Caco-2 (cell line): ENCODE results near the gene RAD51B. TPM values are rescaled to one million over a fixed set of nuclear protein-coding genes. Genes with fewer than 3 reads are reported as not detected.

Experiments used
- BruUV-seq: library from RNA; stranded (reverse); fragments of 400-500 nt; replicated peaks from 2 replicates; lab custom pipeline; 2021; lab: Mats Ljungman, UMichigan
- CTCF ChIA-PET: fragments of 300-600 bp; sonication (Branson Sonifier 250); formaldehyde crosslinking; loops from one replicate; lab custom pipeline; 2022; ENCODE audit warnings: antibody characterized with exemption; lab: Charles Lee
- POLR2A ChIA-PET: fragments of 300-600 bp; sonication (Branson Sonifier 250); formaldehyde crosslinking; loops from one replicate; lab custom pipeline; 2022; ENCODE audit warnings: antibody characterized with exemption; lab: Charles Lee
- DNase-seq, 2 experiments: peaks; one replicate each; pipeline versions ENCODE4 v3.0.0 to v3.0.0-alpha.2; 2020 to 2022
- H3K27me3 ChIP-seq: replicated peaks from 2 replicates; pipeline ENCODE4 v1.6.0; 2011; ENCODE audit warnings: low read length; ENCODE audit not compliant: control insufficient read depth, insufficient read depth
- H3K36me3 ChIP-seq: 2 replicates; pipeline ENCODE4 v1.5.1; 2011; ENCODE audit warnings: low read length; ENCODE audit not compliant: control insufficient read depth, insufficient read depth
- H3K4me1 ChIP-seq: fragments of 250-450 bp; sonication (Bioruptor Pico); 2 replicates; pipeline ENCODE4 v1.5.1; 2020; ENCODE audit warnings: mild to moderate bottlenecking
- H3K4me3 ChIP-seq: 2 replicates; pipeline ENCODE4 v1.5.1; 2011; ENCODE audit warnings: low read depth, mild to moderate bottlenecking, control low read depth, low read length
- H3K9me3 ChIP-seq: fragments of 250-450 bp; sonication (Bioruptor Pico); 2 replicates; pipeline ENCODE4 v1.5.1; 2020; ENCODE audit warnings: mild to moderate bottlenecking, moderate library complexity
- H3K27ac Mint-ChIP-seq: one replicate; pipeline ENCODE4 v1.8.0; 2022; ENCODE audit warnings: mixed read lengths; ENCODE audit not compliant: unreplicated experiment
- H3K27me3 Mint-ChIP-seq: one replicate; pipeline ENCODE4 v1.8.0; 2022; ENCODE audit warnings: mixed read lengths; ENCODE audit not compliant: insufficient read depth, unreplicated experiment
- H3K36me3 Mint-ChIP-seq: one replicate; pipeline ENCODE4 v1.8.0; 2022; ENCODE audit warnings: mild to moderate bottlenecking, mixed read lengths; ENCODE audit not compliant: insufficient read depth, unreplicated experiment
- H3K4me1 Mint-ChIP-seq: one replicate; pipeline ENCODE4 v1.8.0; 2022; ENCODE audit warnings: low read depth, mixed read lengths; ENCODE audit not compliant: unreplicated experiment
- H3K4me3 Mint-ChIP-seq: one replicate; pipeline ENCODE4 v1.8.0; 2022; ENCODE audit warnings: mild to moderate bottlenecking, moderate library complexity, mixed read lengths; ENCODE audit not compliant: unreplicated experiment
- H3K9me3 Mint-ChIP-seq: one replicate; pipeline ENCODE4 v1.8.0; 2022; ENCODE audit warnings: mixed read lengths; ENCODE audit not compliant: unreplicated experiment
- intact Hi-C: fragments of 100-400 bp; cut with micrococcal nuclease; formaldehyde crosslinking; loops from one replicate; pipeline ENCODE4 v1.10.0; 2022; ENCODE audit not compliant: unreplicated experiment
- total RNA-seq: library from RNA; stranded (reverse); gene quantifications from 2 replicates; pipeline ENCODE4 v1.2.3, GENCODE V29; 2022
- TF ChIP-seq, protein P1 (sequence below), 2 experiments: fragments of 200-600 bp in 1 of 2; IDR thresholded peaks; 1 replicate in 1 of 2; 2 replicates in 1 of 2; pipeline versions ENCODE4 v1.5.1 to v1.8.0; 2011 to 2022; ENCODE audit warnings: antibody characterized with exemption in 1 of 2, control low read depth in 1 of 2, inconsistent platforms in 1 of 2, low read depth in 1 of 2, low read length in 1 of 2, mild to moderate bottlenecking in 1 of 2, moderate library complexity in 1 of 2; ENCODE audit not compliant: insufficient read depth in 1 of 2, severe bottlenecking in 1 of 2, unreplicated experiment in 1 of 2

The RAD51B gene
- total RNA-seq, 1 experiment from 2014 or later, result 16.7 TPM

DNA sequence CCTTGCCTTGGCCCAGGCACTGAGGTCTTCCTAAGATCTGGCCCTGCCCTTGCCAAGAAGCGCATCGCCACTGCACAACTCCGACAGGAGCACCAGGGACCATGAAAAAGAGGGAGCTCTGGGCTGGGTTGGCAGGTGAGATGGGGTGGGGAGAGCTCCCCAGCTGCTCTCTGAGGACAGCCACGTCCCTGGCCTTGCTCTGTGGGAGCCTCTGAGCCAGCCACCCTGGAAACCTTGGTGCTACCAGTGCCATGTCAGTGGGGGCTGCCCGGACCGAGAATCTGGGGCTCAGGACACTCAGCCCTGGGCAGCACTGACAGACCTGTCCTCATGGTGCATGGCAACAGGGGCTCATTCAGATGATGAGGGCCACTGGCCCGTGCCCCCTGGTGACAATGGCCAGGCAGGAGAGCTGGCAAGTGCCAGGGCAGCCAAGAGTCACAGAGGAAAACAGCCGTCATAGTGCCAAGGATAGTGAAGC, 838.5 kb downstream of the RAD51B start:
- Mint-ChIP-seq H3K4me3 (no peak overlapping the region), H3K27ac (no peak overlapping the region), H3K4me1 (peaks cover 15% of the 10 kb centered on the region), H3K27me3 (no peaks in the 10 kb centered on the region), H3K9me3 (peaks cover 10% of the 10 kb centered on the region), H3K36me3 (peaks cover 4% of the 10 kb centered on the region)
- H3K36me3 ChIP-seq, result no peaks in the 10 kb centered on the region
- TF ChIP-seq, protein P1, sequence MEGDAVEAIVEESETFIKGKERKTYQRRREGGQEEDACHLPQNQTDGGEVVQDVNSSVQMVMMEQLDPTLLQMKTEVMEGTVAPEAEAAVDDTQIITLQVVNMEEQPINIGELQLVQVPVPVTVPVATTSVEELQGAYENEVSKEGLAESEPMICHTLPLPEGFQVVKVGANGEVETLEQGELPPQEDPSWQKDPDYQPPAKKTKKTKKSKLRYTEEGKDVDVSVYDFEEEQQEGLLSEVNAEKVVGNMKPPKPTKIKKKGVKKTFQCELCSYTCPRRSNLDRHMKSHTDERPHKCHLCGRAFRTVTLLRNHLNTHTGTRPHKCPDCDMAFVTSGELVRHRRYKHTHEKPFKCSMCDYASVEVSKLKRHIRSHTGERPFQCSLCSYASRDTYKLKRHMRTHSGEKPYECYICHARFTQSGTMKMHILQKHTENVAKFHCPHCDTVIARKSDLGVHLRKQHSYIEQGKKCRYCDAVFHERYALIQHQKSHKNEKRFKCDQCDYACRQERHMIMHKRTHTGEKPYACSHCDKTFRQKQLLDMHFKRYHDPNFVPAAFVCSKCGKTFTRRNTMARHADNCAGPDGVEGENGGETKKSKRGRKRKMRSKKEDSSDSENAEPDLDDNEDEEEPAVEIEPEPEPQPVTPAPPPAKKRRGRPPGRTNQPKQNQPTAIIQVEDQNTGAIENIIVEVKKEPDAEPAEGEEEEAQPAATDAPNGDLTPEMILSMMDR (IDR thresholded peaks at IDR 0.05; ENCODE audit: insufficient read depth in 1 of 2, low read depth in 1 of 2, low read length in 1 of 2, severe bottlenecking in 1 of 2, unreplicated experiment in 1 of 2), result no peak
- CTCF ChIA-PET, result no interaction called here
- no peak overlapping the region for H3K4me3 ChIP-seq
- H3K4me1 ChIP-seq, result peaks cover 21% of the 10 kb centered on the region
- H3K9me3 ChIP-seq, result no peaks in the 10 kb centered on the region
- DNase-seq, result no peak
- H3K27me3 ChIP-seq, result no peaks in the 10 kb centered on the region
- POLR2A ChIA-PET, result no interaction called here
- BruUV-seq, result no TSS peak
- intact Hi-C loops, result loop anchor here (5.0 to 10.0 kb wide), 2 partner anchors 173 to 411 kb away; no protein-coding TSS in a partner anchor

DNA sequence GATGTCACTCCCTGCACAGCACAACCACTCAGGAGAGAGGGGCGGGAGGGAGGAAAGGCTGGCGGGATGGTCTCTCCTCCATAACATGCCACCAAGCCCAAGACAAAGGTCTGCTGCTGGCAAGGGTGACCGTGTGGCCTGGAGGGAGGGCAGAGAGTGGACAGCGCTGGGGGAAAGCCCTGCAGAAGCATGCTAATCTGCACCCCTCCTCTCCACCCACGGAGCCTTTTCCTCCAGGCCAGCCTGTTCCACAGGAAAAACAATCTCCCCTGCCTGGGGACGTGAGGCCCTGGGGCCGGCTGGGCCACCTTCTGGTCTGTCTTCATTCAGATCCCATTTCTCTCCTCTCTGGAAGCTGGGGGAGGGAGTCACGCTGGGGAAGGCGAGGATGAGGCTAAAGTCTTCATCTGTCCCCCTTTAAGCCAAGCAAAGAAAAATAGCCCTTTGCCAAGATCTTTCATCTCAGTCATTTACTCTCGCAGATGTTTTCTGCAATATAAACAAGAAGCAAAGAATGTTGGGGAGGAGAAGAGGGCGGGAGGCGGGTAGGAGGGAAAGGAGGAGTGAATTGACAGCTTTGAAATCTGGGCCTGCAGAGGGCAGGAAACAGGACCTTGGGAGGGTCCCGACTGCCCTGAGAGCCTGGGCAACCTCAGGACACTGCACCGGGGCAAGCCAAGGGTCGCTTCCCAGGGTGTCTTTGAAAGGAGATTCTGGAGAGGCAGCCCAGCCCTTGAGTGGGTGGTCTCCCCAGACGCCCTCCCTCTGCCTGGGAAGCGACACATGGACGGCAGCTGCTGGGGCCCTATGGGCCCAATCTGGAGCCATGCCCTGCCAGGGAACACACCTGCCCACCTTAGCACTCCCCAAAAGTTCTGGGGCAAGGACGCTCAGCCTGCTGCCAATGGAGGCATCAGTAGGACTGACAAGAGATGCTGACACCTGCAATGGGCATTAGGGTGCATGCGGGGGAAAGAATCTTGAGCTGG, 839.7 kb downstream of the RAD51B start:
- no TSS peak for BruUV-seq
- H3K36me3 Mint-ChIP-seq, result peaks cover 4% of the 10 kb centered on the region
- Histone ChIP-seq H3K36me3 (no peaks in the 10 kb centered on the region), H3K4me3 (no peak overlapping the region), H3K27me3 (no peaks in the 10 kb centered on the region), H3K9me3 (no peaks in the 10 kb centered on the region), H3K4me1 (peaks cover 21% of the 10 kb centered on the region)
- CTCF ChIA-PET, result no interaction called here
- H3K4me3 Mint-ChIP-seq, result no peak overlapping the region
- POLR2A ChIA-PET, result interaction anchor here (0.6 kb wide), 1 partner anchor 134 kb away, joined by 9 read pairs; the partner anchor contains the start of gene ZFP36L1
- H3K27ac Mint-ChIP-seq, result no peak overlapping the region
- peaks cover 23% of the 10 kb centered on the region for H3K4me1 Mint-ChIP-seq
- TF ChIP-seq, protein P1 (IDR thresholded peaks at IDR 0.05; ENCODE audit: insufficient read depth in 1 of 2, low read depth in 1 of 2, low read length in 1 of 2, severe bottlenecking in 1 of 2, unreplicated experiment in 1 of 2), result no peak
- H3K27me3 Mint-ChIP-seq, result no peaks in the 10 kb centered on the region
- intact Hi-C loops, result loop anchor here (5.0 to 10.0 kb wide), 2 partner anchors 174 to 412 kb away; no protein-coding TSS in a partner anchor
- peaks cover 10% of the 10 kb centered on the region for H3K9me3 Mint-ChIP-seq
- peak; percentile 57 to 59 for DNase-seq

DNA sequence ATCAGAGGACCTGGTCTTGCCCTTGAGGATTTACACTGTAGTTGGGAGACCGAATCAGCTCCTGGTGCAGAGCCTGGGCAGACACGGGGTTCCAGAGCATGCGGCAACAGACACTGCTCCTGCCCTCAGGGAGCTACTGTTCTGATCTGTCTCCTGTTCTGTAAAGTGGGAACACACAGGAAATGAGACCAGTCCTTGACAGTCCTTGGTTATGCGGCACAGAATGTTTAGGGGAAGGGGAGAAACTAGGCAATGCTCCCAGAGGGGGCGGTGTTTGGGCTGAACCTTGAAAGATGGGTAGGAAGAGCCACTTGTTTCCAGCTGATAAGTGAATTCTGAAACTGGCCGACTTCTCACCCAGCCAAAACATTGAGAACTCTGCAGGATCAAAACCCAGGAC, 840.9 kb downstream of the RAD51B start:
- H3K27me3 Mint-ChIP-seq, result no peaks in the 10 kb centered on the region
- BruUV-seq, result no TSS peak

More for the DNA sequence above, 840.9 kb downstream of the RAD51B start:
- Histone ChIP-seq H3K4me3 (no peak overlapping the region), H3K36me3 (no peaks in the 10 kb centered on the region), H3K4me1 (peaks cover 20% of the 10 kb centered on the region), H3K27me3 (no peaks in the 10 kb centered on the region), H3K9me3 (no peaks in the 10 kb centered on the region)
- ChIA-PET POLR2A (no interaction called here), CTCF (no interaction called here)
- Mint-ChIP-seq H3K4me1 (peaks cover 30% of the 10 kb centered on the region), H3K4me3 (no peak overlapping the region), H3K9me3 (peaks cover 10% of the 10 kb centered on the region), H3K27ac (no peak overlapping the region), H3K36me3 (peaks cover 4% of the 10 kb centered on the region)
- no peak for DNase-seq
- TF ChIP-seq, protein P1 (IDR thresholded peaks at IDR 0.05; ENCODE audit: insufficient read depth in 1 of 2, low read depth in 1 of 2, low read length in 1 of 2, severe bottlenecking in 1 of 2, unreplicated experiment in 1 of 2), result no peak
- intact Hi-C loops, result no loop called here
